GM12865 (cell line): ENCODE measurements around the gene ITM2C.

Experiments
- DNase-seq: peaks from one replicate; pipeline ENCODE4 v3.0.0; 2010; ENCODE audit warnings: low read depth
- H3K4me3 ChIP-seq: 2 replicates; pipeline ENCODE4 v1.5.1; 2011; ENCODE audit warnings: mild to moderate bottlenecking, low read depth, low read length, control low read depth
- TF ChIP-seq, protein P1 (sequence below): IDR thresholded peaks from 2 replicates; pipeline ENCODE4 v1.5.1; 2011; ENCODE audit warnings: low read length, control low read depth, low read depth, inconsistent platforms; ENCODE audit not compliant: insufficient read depth; ENCODE audit errors: missing control alignments

The ITM2C gene

DNA sequence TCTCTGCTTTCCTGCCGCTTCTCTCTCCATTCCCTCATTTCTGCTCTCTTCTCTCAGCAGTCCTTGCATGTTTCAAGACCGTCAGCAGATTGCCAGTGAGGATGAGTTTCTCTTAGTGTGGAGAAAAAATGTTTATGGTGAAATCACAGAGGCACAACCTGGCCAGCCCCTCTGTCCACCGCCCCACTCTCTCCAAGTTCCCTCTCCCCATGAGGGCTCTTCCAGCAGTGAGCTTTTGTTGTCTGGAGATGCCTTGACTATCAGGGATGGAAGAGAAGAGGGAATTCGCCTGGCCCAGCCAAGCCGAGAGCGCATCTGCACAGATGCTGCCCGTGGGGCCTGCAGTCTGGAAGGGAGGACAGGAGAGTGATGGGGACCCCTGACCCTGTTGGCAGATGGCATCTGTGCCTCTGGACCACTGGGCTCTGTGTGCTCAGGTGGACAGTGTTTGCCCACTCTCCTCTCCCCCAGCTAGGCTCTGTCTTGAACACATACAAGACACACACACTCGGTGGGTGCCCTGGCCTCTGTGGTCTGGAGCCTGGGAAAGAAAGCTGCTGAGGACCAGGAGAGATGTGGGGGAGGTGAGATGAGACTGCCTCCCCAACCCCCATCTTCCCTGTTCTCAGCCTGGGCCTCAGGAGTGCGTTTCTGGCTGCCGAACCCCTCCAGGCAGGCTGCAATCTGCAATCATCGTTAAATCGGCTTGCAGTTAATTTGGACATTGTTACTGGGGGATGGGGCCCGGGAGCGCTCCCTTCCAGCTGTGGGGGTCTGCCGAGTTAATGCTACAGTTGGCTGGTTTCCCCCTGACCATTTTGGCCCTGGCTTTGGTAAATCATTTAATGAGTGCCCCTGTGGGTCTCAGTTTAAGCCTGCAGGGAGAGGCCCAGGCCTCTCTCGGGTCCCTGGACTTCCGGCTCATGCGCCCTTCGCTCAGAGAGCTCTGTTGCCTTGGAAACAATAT lies 4.5 kb downstream of the ITM2C start:
- TF ChIP-seq, protein P1, sequence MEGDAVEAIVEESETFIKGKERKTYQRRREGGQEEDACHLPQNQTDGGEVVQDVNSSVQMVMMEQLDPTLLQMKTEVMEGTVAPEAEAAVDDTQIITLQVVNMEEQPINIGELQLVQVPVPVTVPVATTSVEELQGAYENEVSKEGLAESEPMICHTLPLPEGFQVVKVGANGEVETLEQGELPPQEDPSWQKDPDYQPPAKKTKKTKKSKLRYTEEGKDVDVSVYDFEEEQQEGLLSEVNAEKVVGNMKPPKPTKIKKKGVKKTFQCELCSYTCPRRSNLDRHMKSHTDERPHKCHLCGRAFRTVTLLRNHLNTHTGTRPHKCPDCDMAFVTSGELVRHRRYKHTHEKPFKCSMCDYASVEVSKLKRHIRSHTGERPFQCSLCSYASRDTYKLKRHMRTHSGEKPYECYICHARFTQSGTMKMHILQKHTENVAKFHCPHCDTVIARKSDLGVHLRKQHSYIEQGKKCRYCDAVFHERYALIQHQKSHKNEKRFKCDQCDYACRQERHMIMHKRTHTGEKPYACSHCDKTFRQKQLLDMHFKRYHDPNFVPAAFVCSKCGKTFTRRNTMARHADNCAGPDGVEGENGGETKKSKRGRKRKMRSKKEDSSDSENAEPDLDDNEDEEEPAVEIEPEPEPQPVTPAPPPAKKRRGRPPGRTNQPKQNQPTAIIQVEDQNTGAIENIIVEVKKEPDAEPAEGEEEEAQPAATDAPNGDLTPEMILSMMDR, result no peak
- H3K4me3 ChIP-seq, result no peak overlapping the region
- no peak for DNase-seq

- TF ChIP-seq, protein P1, result no peak
- DNase-seq, result no peak
- H3K4me3 ChIP-seq, result no peak overlapping the region
These were observed 5.3 kb downstream of the ITM2C start for GRCh38 chr2:230869914-230870543.

DNA sequence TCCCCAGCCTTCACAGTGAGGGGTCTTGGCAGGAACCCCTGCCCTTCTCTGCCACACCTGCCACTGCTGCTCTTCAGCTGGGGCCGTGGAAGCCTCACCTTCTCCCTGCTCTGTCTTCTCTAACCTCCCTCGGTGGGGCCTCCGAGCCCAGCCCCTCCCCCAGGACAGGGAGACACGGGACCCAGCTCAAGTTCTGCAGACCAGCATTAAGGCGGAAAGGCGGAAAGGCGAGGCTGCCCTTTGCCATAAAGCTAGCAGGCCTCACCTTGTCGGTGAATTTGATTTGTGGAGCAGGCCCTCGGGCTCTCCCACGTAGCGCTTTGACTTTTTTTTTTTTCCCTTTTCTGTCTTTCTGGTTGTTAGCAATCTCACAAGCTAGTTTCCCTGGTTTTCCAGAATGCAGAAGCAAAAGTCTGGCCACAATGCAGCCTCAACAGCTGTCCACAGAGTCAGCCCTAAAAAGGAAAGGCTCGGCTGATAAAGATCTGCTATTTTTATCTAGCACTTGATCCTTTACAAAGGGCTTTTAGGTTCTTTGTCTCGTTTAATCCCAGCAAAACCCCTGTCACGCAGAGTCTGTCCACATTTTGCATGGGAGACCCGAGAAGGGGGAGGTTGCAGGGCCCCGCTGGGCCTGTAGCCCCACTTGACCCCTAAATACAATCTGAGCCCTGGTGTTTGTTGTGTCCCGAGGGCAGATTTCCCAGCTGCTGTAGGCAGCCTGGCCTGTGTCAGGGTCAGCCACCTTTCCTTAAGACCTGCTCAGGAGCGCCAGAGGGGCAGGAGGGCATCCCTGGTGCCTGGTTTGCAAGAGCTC lies 6.0 kb downstream of the ITM2C start:
- DNase-seq, result no peak

DNA sequence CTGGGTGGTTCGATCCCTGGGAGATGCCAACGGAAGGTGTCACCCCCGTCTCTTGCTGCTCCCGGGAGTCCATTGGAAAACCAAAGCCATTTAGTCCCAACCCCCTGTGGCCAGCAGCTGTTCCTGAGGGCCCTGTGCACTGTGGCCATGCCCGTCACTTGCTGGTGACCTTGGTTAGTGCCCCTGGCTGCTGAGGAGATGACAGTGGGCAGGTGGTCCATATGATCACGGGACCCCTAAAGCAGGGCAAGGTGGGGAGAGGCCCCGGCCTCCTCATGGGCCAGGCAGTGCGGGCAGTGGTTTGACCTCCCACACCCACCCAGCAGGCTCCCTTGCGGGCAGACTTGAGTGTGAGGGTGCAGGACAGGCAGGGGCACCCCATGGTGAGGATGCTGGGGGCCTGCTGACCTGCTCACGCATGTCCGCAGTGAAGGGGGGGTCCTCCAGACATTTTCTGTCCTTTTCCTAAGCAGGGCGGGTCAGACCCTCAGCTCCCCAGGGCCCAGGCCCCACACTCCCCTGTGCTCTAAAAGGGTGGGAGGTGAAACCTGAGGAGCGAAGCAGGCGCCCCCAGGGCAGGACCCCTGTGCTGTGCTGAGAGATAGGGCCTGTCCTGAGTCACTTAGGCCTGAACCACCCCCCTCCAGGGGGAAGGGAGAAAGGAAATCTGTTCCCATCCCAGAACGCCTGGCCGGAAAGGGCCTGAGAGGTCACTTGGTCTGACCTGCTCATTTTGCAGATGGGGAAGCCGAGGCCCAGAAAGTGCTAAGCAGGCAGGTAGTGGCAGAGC lies 6.8 kb downstream of the ITM2C start:
- TF ChIP-seq, protein P1, result no peak
- no peak for DNase-seq
- no peak overlapping the region for H3K4me3 ChIP-seq

More for the DNA sequence above, 6.0 kb downstream of the ITM2C start:
- H3K4me3 ChIP-seq, result no peak overlapping the region
- TF ChIP-seq, protein P1, result no peak

DNA sequence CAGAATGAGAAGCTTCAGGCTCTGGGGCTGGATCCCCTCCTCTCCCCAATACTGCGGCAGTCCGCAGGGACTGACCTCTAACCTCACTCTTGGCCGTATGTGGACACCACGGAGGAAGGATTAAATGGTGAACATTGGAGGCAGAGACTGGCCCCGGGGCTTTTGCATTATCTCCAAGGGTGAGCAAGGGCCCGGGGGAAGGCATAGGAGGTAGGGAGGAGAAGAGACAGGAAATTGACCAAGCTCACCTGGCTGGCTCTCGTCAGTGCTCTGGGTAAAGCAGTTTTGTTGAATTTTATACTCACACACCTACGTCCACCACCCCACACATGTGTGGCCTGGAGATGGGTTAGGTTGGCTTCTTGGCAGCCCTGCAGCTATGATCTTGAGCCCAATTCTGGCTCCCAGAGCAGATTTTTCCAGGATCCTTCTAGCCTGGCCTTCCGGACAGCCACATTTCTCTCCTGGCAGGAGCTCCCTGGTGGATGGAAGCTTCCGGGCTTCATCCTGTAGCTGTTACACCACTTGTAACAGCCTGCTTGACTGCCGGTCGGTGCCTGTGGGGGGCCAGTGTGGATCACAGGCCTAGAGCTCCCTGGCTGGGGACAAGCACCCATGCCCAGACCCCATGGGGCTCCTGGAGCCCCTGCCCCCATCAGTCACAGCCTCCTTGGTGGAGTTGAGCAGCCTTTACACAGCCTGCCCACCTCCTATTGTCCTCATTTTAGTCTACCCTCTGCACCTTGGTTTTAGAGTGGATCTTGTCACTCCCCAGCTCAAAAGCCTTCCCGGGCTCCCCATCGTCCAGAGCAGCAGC lies 7.6 kb downstream of the ITM2C start:
- peak overlapping the region; percentile 1; the same call in 1 of the 2 replicates for H3K4me3 ChIP-seq
- TF ChIP-seq, protein P1, result no peak
- DNase-seq, result no peak
